H1 (cell line): ENCODE results near the gene CYREN.

Experiments
- CBX5 ChIP-seq: fragments of 300-800, 300-1000 bp; sonication (generic); IDR thresholded peaks from 2 replicates; pipeline ENCODE4 v1.7.1; 2016; ENCODE audit warnings: antibody characterized with exemption, low read length, low read depth
- CEBPB ChIP-seq: IDR thresholded peaks from 2 replicates; pipeline ENCODE4 v1.6.1; 2012; ENCODE audit warnings: low read depth, low read length
- EGR1 ChIP-seq: IDR thresholded peaks from 2 replicates; pipeline ENCODE4 v1.6.1; 2011; ENCODE audit warnings: low read depth, low read length, borderline replicate concordance
- EZH2 ChIP-seq: fragments of 200-600 bp; sonication (generic); IDR thresholded peaks from 2 replicates; pipeline ENCODE4 v1.7.1; 2012; ENCODE audit warnings: low read depth, mild to moderate bottlenecking, moderate library complexity, low read length, inconsistent platforms; ENCODE audit not compliant: severe bottlenecking
- GABPA ChIP-seq: IDR thresholded peaks from 2 replicates; pipeline ENCODE4 v1.6.1; 2011; ENCODE audit warnings: mild to moderate bottlenecking, low read length, moderate library complexity, borderline replicate concordance; ENCODE audit not compliant: insufficient read depth
- MAFK ChIP-seq: IDR thresholded peaks from 2 replicates; pipeline ENCODE4 v1.6.1; 2012; ENCODE audit warnings: low read depth, mild to moderate bottlenecking, improper control_type of control experiment, low read length
- NRF1 ChIP-seq: IDR thresholded peaks from 2 replicates; pipeline ENCODE4 v1.6.1; 2011; ENCODE audit warnings: mild to moderate bottlenecking, low read depth, low read length, improper control_type of control experiment
- POLR2A ChIP-seq, 2 experiments: IDR thresholded peaks; 1 replicate in 1 of 2; 2 replicates in 1 of 2; pipeline ENCODE4 v1.6.1; 2011; ENCODE audit warnings: low read depth in 2 of 2, low read length in 2 of 2, mild to moderate bottlenecking in 2 of 2; ENCODE audit errors: control extremely low read depth in 1 of 2
- POLR2AphosphoS5 ChIP-seq: IDR thresholded peaks from 2 replicates; pipeline ENCODE4 v1.6.1; 2011; ENCODE audit warnings: low read depth, low read length
- RAD21 ChIP-seq, 2 experiments: IDR thresholded peaks in 1 of 2; conservative IDR thresholded peaks in 1 of 2; 2 replicates each; pipeline ENCODE4 v1.6.1; 2011; ENCODE audit warnings: low read depth in 2 of 2, low read length in 2 of 2, improper control_type of control experiment in 1 of 2, inconsistent platforms in 1 of 2, mild to moderate bottlenecking in 1 of 2, moderate library complexity in 1 of 2
- RFX5 ChIP-seq: IDR thresholded peaks from 2 replicates; pipeline ENCODE4 v1.6.1; 2011; ENCODE audit warnings: low read depth, low read length, improper control_type of control experiment, borderline replicate concordance
- TAF1 ChIP-seq: IDR thresholded peaks from 2 replicates; pipeline ENCODE4 v1.6.1; 2011; ENCODE audit warnings: mild to moderate bottlenecking, low read depth, low read length
- YY1 ChIP-seq: IDR thresholded peaks from 2 replicates; pipeline ENCODE4 v1.6.1; 2011; ENCODE audit warnings: low read depth, mild to moderate bottlenecking, low read length
- TF ChIP-seq, protein P1 (sequence below), 3 experiments: IDR thresholded peaks; 1 replicate in 2 of 3; 2 replicates in 1 of 3; pipeline versions ENCODE4 v1.5.1 to v1.6.1; 2011; ENCODE audit warnings: low read length in 3 of 3, mild to moderate bottlenecking in 3 of 3, inconsistent platforms in 2 of 3, low read depth in 1 of 3, moderate library complexity in 1 of 3; ENCODE audit not compliant: insufficient read depth in 1 of 3; ENCODE audit errors: control extremely low read depth in 1 of 3

- TF ChIP-seq YY1 (no peak), EGR1 (no peak), NRF1 (no peak), POLR2A (IDR thresholded peaks at IDR 0.05; ENCODE audit: control extremely low read depth in 1 of 2, low read depth in 2 of 2, low read length in 2 of 2) (no peak), POLR2AphosphoS5 (no peak), GABPA (no peak), CEBPB (no peak), RFX5 (no peak), MAFK (no peak), CBX5 (no peak), TAF1 (no peak), RAD21 (IDR thresholded peaks at IDR 0.05 in 1 of 2, conservative IDR thresholded peaks at IDR 0.05 in 1 of 2; ENCODE audit: low read depth in 2 of 2, low read length in 2 of 2) (no peak), EZH2 (no peak)
- TF ChIP-seq, protein P1, sequence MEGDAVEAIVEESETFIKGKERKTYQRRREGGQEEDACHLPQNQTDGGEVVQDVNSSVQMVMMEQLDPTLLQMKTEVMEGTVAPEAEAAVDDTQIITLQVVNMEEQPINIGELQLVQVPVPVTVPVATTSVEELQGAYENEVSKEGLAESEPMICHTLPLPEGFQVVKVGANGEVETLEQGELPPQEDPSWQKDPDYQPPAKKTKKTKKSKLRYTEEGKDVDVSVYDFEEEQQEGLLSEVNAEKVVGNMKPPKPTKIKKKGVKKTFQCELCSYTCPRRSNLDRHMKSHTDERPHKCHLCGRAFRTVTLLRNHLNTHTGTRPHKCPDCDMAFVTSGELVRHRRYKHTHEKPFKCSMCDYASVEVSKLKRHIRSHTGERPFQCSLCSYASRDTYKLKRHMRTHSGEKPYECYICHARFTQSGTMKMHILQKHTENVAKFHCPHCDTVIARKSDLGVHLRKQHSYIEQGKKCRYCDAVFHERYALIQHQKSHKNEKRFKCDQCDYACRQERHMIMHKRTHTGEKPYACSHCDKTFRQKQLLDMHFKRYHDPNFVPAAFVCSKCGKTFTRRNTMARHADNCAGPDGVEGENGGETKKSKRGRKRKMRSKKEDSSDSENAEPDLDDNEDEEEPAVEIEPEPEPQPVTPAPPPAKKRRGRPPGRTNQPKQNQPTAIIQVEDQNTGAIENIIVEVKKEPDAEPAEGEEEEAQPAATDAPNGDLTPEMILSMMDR (IDR thresholded peaks at IDR 0.05; ENCODE audit: control extremely low read depth in 1 of 3, insufficient read depth in 1 of 3, low read depth in 1 of 3, low read length in 3 of 3), result no peak
These were observed 23.1 kb downstream of the CYREN start for GRCh38 chr7:135147341-135147898.
